Activated CD8-positive, alpha-beta memory T cell treated with anti-CD3 and anti-CD28 coated beads, Interleukin-2, amount 50 U/mL, for 24 hours (primary cell): ENCODE measurements around the gene SULT1C4.
"Not testable (repeated sequence)": the region's sequence is repeated elsewhere in the genome, so short reads cannot be mapped to it uniquely, and the experiment has no call there.

Source experiments
- DNase-seq: peaks from one replicate; pipeline ENCODE4 v3.0.0-alpha.2; 2020; ENCODE audit errors: extremely low read depth

The SULT1C4 gene

GRCh38 chr2:108413711-108414095, 35.9 kb downstream of the SULT1C4 start:
- no peak for DNase-seq

DNA sequence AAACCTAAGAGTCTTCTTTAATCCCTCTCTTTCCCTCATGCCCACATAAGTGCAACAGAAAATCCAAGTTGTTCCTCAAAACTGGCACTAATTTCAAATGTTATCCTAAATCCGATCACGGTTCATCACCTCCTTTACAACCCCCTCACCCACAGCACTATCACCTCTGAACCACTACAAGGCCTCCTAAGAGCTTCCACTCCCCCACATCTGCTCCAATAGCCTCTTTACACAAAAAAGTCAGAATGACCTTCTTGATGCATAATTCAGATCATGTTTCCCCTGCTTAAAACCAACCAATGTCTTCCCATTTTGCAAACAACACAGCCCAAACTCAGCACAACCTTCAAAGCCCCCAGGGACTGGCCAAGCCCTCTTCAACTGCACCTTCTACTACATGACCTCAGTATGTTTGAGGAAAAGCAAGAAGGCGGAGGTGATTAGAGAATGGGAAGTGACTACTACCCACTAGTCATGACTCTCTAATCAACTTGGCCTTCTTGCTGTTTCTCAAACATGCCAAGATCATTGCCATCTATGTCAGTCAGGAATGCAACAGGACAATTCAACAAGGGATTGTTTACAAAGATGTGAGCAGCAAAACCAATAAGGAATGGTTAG, 36.6 kb downstream of the SULT1C4 start:
- DNase-seq: no peak

- no peak for DNase-seq
Observed at GRCh38 chr2:108414945-108415344, 37.2 kb downstream of the SULT1C4 start.

DNA sequence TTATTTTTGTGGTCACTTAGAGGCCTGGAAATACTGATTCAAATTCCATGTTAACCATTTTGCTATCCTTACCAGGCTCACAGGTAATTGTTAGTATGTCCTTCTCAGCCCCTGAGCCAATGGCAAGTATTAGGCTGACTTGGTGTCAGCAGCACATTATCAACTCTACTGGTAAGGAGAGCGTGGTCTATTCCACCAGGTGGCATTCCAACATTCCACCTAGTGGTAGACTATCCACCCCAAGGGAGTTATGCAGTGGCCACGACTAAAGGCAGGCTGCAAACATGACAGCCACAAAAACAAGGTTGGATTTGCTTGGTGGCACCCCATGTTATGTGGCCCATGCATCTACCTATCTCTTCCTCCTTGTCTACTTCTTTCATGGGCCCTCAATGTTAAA, 39.5 kb downstream of the SULT1C4 start:
- no peak for DNase-seq

DNA sequence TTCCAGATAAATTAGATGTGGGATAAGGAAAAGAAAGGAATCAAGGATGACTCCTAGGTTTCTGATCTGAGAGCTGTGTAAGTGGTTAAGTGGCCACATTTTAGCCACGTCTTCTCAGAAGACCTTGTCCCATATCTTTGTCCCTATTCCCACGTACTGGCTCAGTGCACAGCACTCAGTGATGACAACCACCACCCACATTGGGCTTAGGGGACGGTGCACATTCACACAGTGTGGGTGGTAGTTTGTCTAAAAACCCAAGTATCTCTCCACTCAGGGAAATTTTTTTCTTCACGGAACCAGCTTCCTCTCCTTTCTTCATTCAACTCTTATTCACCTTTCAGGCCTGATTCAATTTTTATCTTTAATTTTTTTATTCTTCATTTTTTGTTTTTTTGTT, 40.7 kb downstream of the SULT1C4 start:
- DNase-seq: no peak

GRCh38 chr2:108423067-108423466, 45.3 kb downstream of the SULT1C4 start:
- no peak for DNase-seq

- no peak for DNase-seq
Observed at GRCh38 chr2:108423502-108424251, 45.9 kb downstream of the SULT1C4 start.

- no peak for DNase-seq
Observed at GRCh38 chr2:108428286-108429009, 50.7 kb downstream of the SULT1C4 start.

DNA sequence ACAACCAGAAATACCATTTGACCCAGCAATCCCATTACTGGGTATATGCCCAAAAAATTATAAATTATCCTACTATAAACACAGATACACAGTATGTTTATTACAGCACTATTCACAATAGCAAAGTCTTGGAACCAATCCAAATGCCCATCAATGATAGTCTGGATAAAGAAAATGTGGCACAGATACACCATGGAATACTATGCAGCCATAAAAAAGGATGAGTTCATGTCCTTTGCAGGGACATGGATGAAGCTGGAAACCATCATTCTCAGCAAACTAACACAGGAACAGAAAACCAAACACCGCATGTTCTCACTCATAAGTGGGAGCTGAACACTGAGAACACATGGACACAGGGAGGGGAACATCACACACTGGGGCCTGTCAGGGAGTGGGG, 57.8 kb downstream of the SULT1C4 start:
- not testable (repeated sequence) for DNase-seq

DNA sequence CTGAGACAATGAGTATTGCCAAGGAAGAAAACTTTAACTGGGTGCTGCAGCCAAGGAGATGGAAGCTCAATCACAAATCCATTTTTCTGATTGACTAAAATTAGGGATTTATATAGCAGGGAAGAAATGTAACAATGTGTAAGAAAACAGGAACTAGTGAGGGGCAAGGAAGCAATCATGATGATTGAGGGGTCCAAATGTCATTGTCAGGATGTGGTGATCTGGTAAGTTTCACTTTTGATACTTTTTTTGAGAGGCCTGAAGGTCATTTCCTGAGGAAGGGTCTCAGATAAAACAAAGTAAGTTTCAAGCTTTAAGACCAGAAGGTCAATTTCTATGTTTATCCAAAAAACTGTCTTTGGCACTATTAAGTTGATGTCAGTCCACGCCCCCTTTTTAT, 59.2 kb downstream of the SULT1C4 start:
- DNase-seq: no peak
